Measurements from ENCODE around the gene FCF1. TPM values are rescaled to one million over a fixed set of nuclear protein-coding genes. Genes with fewer than 3 reads are reported as not detected.

Gene FCF1
- 43.9 to 46.8 TPM (median 44.5 TPM) in 3 replicates for total RNA-seq

GRCh38 chr14:74712499-74713394 is at the start of gene FCF1, which contains the start of gene AREL1:
TSS of gene FCF1 (plus strand) at chr14:74713144. CDS start at chr14:74713198, 54 bp downstream.
TSS of gene AREL1 (minus strand) at chr14:74713080. CDS start at chr14:74685615, 27,465 bp downstream.
- H3K9me3 Mint-ChIP-seq = no peaks in the 10 kb centered on the region
- H3K27ac Mint-ChIP-seq = peak within 1 kb of the TSS; percentile 98
- H3K36me3 Mint-ChIP-seq = peaks cover 9% of the 10 kb centered on the region
- H3K27me3 Mint-ChIP-seq (ENCODE audit: low read depth) = no peaks in the 10 kb centered on the region
- peak within 1 kb of the TSS; percentile 96 for H3K4me3 Mint-ChIP-seq
- peaks cover 27% of the 10 kb centered on the region for H3K4me1 Mint-ChIP-seq
- peak; percentile 52 to 77 for DNase-seq (ENCODE audit: low spot score in 2 of 2, unreplicated experiment in 2 of 2)
- TF ChIP-seq CTCF (IDR thresholded peaks at IDR 0.05; ENCODE audit: unreplicated experiment) = no peak

GRCh38 chr14:74663884-74664283 is 49.1 kb upstream of the FCF1 start:
- Mint-ChIP-seq H3K4me3 (no peak overlapping the region), H3K9me3 (no peaks in the 10 kb centered on the region), H3K4me1 (no peaks in the 10 kb centered on the region), H3K36me3 (peaks cover 27% of the 10 kb centered on the region), H3K27me3 (ENCODE audit: low read depth) (no peaks in the 10 kb centered on the region), H3K27ac (no peak overlapping the region)
- no peak for DNase-seq (ENCODE audit: low spot score in 2 of 2, unreplicated experiment in 2 of 2)
- TF ChIP-seq CTCF (IDR thresholded peaks at IDR 0.05; ENCODE audit: unreplicated experiment) = no peak

- Mint-ChIP-seq H3K4me3 (no peak overlapping the region), H3K4me1 (no peaks in the 10 kb centered on the region), H3K27me3 (ENCODE audit: low read depth) (no peaks in the 10 kb centered on the region), H3K9me3 (no peaks in the 10 kb centered on the region), H3K27ac (no peak overlapping the region), H3K36me3 (peaks cover 30% of the 10 kb centered on the region)
- no peak for DNase-seq (ENCODE audit: low spot score in 2 of 2, unreplicated experiment in 2 of 2)
- TF ChIP-seq CTCF (IDR thresholded peaks at IDR 0.05; ENCODE audit: unreplicated experiment) = no peak
Measured at GRCh38 chr14:74664717-74665116, 48.2 kb upstream of the FCF1 start.

GRCh38 chr14:74667758-74668157 is 45.2 kb upstream of the FCF1 start:
- Mint-ChIP-seq H3K4me1 (no peaks in the 10 kb centered on the region), H3K27me3 (ENCODE audit: low read depth) (no peaks in the 10 kb centered on the region)

GRCh38 chr14:74669256-74669655 is 43.7 kb upstream of the FCF1 start:
- H3K4me1 Mint-ChIP-seq = no peaks in the 10 kb centered on the region
- H3K9me3 Mint-ChIP-seq = no peaks in the 10 kb centered on the region
- no peak overlapping the region for H3K4me3 Mint-ChIP-seq
- no peaks in the 10 kb centered on the region for H3K27me3 Mint-ChIP-seq (ENCODE audit: low read depth)
- DNase-seq (ENCODE audit: low spot score in 2 of 2, unreplicated experiment in 2 of 2) = no peak
- H3K27ac Mint-ChIP-seq = no peak overlapping the region
- no peak for TF ChIP-seq CTCF (IDR thresholded peaks at IDR 0.05; ENCODE audit: unreplicated experiment)
- H3K36me3 Mint-ChIP-seq = peaks cover 30% of the 10 kb centered on the region

More at GRCh38 chr14:74667758-74668157, 45.2 kb upstream of the FCF1 start:
- no peak overlapping the region for H3K27ac Mint-ChIP-seq
- no peak overlapping the region for H3K4me3 Mint-ChIP-seq
- no peak for TF ChIP-seq CTCF (IDR thresholded peaks at IDR 0.05; ENCODE audit: unreplicated experiment)
- no peak for DNase-seq (ENCODE audit: low spot score in 2 of 2, unreplicated experiment in 2 of 2)
- peaks cover 38% of the 10 kb centered on the region for H3K36me3 Mint-ChIP-seq
- H3K9me3 Mint-ChIP-seq = no peaks in the 10 kb centered on the region

All from mesothelial cell of epicardium (in vitro differentiated cells).